CD8-positive, alpha-beta memory T cell (primary cell): Measurements from ENCODE around the gene S100PBP. TPM values are rescaled to one million over a fixed set of nuclear protein-coding genes. Genes with fewer than 3 reads are reported as not detected.

ENCODE experiments used
- CTCF ChIA-PET: fragments of 350-600 bp; sonication (Branson Sonifier 250); formaldehyde crosslinking; loops from one replicate; lab custom pipeline; 2021; ENCODE audit warnings: antibody characterized with exemption; lab: Charles Lee
- POLR2A ChIA-PET: fragments of 350-600 bp; sonication (Branson Sonifier 250); formaldehyde crosslinking; loops from one replicate; lab custom pipeline; 2021; ENCODE audit warnings: antibody characterized with exemption; lab: Charles Lee
- DNase-seq, 5 donors: peaks; one replicate each; pipeline versions ENCODE4 v3.0.0 to v3.0.0-alpha.2; 2020 to 2022; ENCODE audit warnings: mixed read lengths in 1 of 5
- H3K27ac ChIP-seq: one replicate; pipeline ENCODE4 v1.7.0; 2013; ENCODE audit warnings: low read depth, mild to moderate bottlenecking, low read length, moderate library complexity
- H3K27me3 ChIP-seq: 2 replicates; pipeline ENCODE4 v1.7.0; 2013; ENCODE audit warnings: low read length, mild to moderate bottlenecking; ENCODE audit not compliant: insufficient read depth, poor library complexity, severe bottlenecking
- H3K36me3 ChIP-seq: 2 replicates; pipeline ENCODE4 v1.7.0; 2013; ENCODE audit warnings: mild to moderate bottlenecking, low read length, moderate library complexity; ENCODE audit not compliant: insufficient read depth
- H3K4me1 ChIP-seq: 2 replicates; pipeline ENCODE4 v1.7.0; 2013; ENCODE audit warnings: mild to moderate bottlenecking, low read length, moderate library complexity; ENCODE audit not compliant: insufficient read depth
- H3K4me3 ChIP-seq: 2 replicates; pipeline ENCODE4 v1.7.0; 2013; ENCODE audit warnings: mild to moderate bottlenecking, low read length
- H3K9me3 ChIP-seq: 2 replicates; pipeline ENCODE4 v1.7.0; 2013; ENCODE audit warnings: mild to moderate bottlenecking, low read length
- H3K27ac Mint-ChIP-seq, 8 donors: one replicate each; pipeline ENCODE4 v1.8.0; 2020 to 2021; ENCODE audit warnings: mixed read lengths in 8 of 8, mild to moderate bottlenecking in 6 of 8, inconsistent platforms in 3 of 8, moderate library complexity in 3 of 8
- H3K27me3 Mint-ChIP-seq, 2 donors: one replicate each; pipeline ENCODE4 v1.8.0; 2020 to 2021; ENCODE audit warnings: mixed read lengths in 2 of 2, mild to moderate bottlenecking in 1 of 2, moderate library complexity in 1 of 2
- H3K36me3 Mint-ChIP-seq, 3 donors: one replicate each; pipeline ENCODE4 v1.8.0; 2020 to 2021; ENCODE audit warnings: mixed read lengths in 3 of 3, inconsistent platforms in 1 of 3, mild to moderate bottlenecking in 1 of 3
- H3K4me1 Mint-ChIP-seq, 3 donors: one replicate each; pipeline ENCODE4 v1.8.0; 2020 to 2021; ENCODE audit warnings: mixed read lengths in 3 of 3, inconsistent platforms in 1 of 3, mild to moderate bottlenecking in 1 of 3
- H3K4me3 Mint-ChIP-seq, 7 donors: one replicate each; pipeline ENCODE4 v1.8.0; 2020 to 2021; ENCODE audit warnings: mixed read lengths in 7 of 7, mild to moderate bottlenecking in 6 of 7, moderate library complexity in 4 of 7, inconsistent platforms in 2 of 7
- H3K9me3 Mint-ChIP-seq, 5 donors: one replicate each; pipeline ENCODE4 v1.8.0; 2020 to 2022; ENCODE audit warnings: mixed read lengths in 5 of 5, mild to moderate bottlenecking in 3 of 5, moderate library complexity in 2 of 5, inconsistent platforms in 1 of 5
- polyA plus RNA-seq: library from polyadenylated mRNA; unstranded; fragments of 300-500 nt; fragmentation: Illumina TruSeq; gene quantifications from one replicate; pipeline ENCODE4 v1.2.3, GENCODE V29; 2021
- total RNA-seq, 2 experiments: library from RNA; stranded (reverse); gene quantifications; one replicate each; pipeline ENCODE4 v1.2.3, GENCODE V29; 2021

The S100PBP gene
- total RNA-seq, result 10 to 100 TPM; 28.6 to 30.6 TPM
- polyA plus RNA-seq, result 17.3 TPM

- Mint-ChIP-seq H3K4me1 (peaks cover 64 to 76% (median 74%) of the 10 kb centered on the region in 3 donors), H3K9me3 (no peaks in the 10 kb centered on the region), H3K4me3 (peak within 1 kb of the TSS; percentile 91 to 99 (median 97)), H3K36me3 (peaks cover 0 to 42% (median 6%) of the 10 kb centered on the region in 3 donors), H3K27ac (peak within 1 kb of the TSS; percentile 73 to 98 (median 92)), H3K27me3 (no peaks in the 10 kb centered on the region)
- Histone ChIP-seq H3K4me1 (peaks cover 51% of the 10 kb centered on the region), H3K27me3 (no peaks in the 10 kb centered on the region), H3K4me3 (peak within 1 kb of the TSS; percentile 98), H3K36me3 (no peaks in the 10 kb centered on the region), H3K27ac (peak within 1 kb of the TSS; percentile 93), H3K9me3 (no peaks in the 10 kb centered on the region)
- peak; percentile 98 to 100 (median 99) for DNase-seq
- ChIA-PET CTCF (interaction anchor here (1.6 kb wide), 1 partner anchor 44 kb away, joined by 5 read pairs; no protein-coding TSS in a partner anchor), POLR2A (interaction anchor here (1.0 to 2.6 kb wide), 4 partner anchors 18 to 364 kb away, joined by 4 to 14 read pairs (median 4); partner anchors contain the start of genes RBBP4 and ZBTB8OS)
Observed at GRCh38 chr1:32817159-32817814, at the start of gene S100PBP, which contains the start of gene YARS1. TSS of gene S100PBP (plus strand) at chr1:32817653. CDS start at chr1:32826100, 8,447 bp downstream. TSS of gene YARS1 (minus strand) at chr1:32817358. CDS start at chr1:32817244, 114 bp downstream.

GRCh38 chr1:32768110-32768850 lies 49.2 kb upstream of the S100PBP start:
- ChIA-PET POLR2A (no interaction called here), CTCF (interaction anchor here (0.8 to 2.5 kb wide), 2 partner anchors 8 to 56 kb away, joined by 4 to 9 read pairs; no protein-coding TSS in a partner anchor)
- Mint-ChIP-seq H3K4me3 (no peak overlapping the region), H3K36me3 (no peaks in the 10 kb centered on the region), H3K27ac (peak overlapping the region in 2 of 8 donors; percentile 17 to 68), H3K4me1 (peaks cover 6 to 9% (median 7%) of the 10 kb centered on the region in 3 donors), H3K27me3 (peaks cover 0 to 1% of the 10 kb centered on the region in 2 donors), H3K9me3 (no peaks in the 10 kb centered on the region)
- Histone ChIP-seq H3K9me3 (no peaks in the 10 kb centered on the region), H3K4me3 (no peak overlapping the region), H3K27me3 (no peaks in the 10 kb centered on the region), H3K4me1 (peaks cover 3% of the 10 kb centered on the region), H3K36me3 (no peaks in the 10 kb centered on the region), H3K27ac (no peak overlapping the region)
- no peak for DNase-seq

GRCh38 chr1:32769524-32770220 lies 47.8 kb upstream of the S100PBP start:
- Mint-ChIP-seq H3K27ac (no peak overlapping the region), H3K36me3 (peaks cover 0 to 9% (median 3%) of the 10 kb centered on the region in 3 donors), H3K4me1 (peaks cover 14 to 20% (median 20%) of the 10 kb centered on the region in 3 donors), H3K27me3 (peaks cover 0 to 1% of the 10 kb centered on the region in 2 donors), H3K9me3 (no peaks in the 10 kb centered on the region), H3K4me3 (no peak overlapping the region)
- no peak overlapping the region for H3K4me3 ChIP-seq
- DNase-seq, result no peak
- POLR2A ChIA-PET, result no interaction called here
- CTCF ChIA-PET, result interaction anchor here (0.9 to 2.5 kb wide), 2 partner anchors 58 to 249 kb away, joined by 4 to 9 read pairs; no protein-coding TSS in a partner anchor
- no peak overlapping the region for H3K27ac ChIP-seq
- no peaks in the 10 kb centered on the region for H3K27me3 ChIP-seq
- H3K4me1 ChIP-seq, result peaks cover 4% of the 10 kb centered on the region
- H3K9me3 ChIP-seq, result no peaks in the 10 kb centered on the region
- H3K36me3 ChIP-seq, result no peaks in the 10 kb centered on the region

- peaks cover 0 to 15% (median 6%) of the 10 kb centered on the region in 3 donors for H3K36me3 Mint-ChIP-seq
- H3K27me3 Mint-ChIP-seq, result peaks cover 0 to 1% of the 10 kb centered on the region in 2 donors
- no peaks in the 10 kb centered on the region for H3K9me3 ChIP-seq
- H3K4me3 ChIP-seq, result no peak overlapping the region
- ChIA-PET CTCF (interaction anchor here (0.9 to 7.8 kb wide), 2 partner anchors 60 to 250 kb away, joined by 4 to 114 read pairs; no protein-coding TSS in a partner anchor), POLR2A (no interaction called here)
- no peak overlapping the region for H3K27ac Mint-ChIP-seq
- H3K4me3 Mint-ChIP-seq, result no peak overlapping the region
- H3K4me1 ChIP-seq, result peaks cover 4% of the 10 kb centered on the region
- no peaks in the 10 kb centered on the region for H3K36me3 ChIP-seq
- no peaks in the 10 kb centered on the region for H3K9me3 Mint-ChIP-seq
- H3K27ac ChIP-seq, result no peak overlapping the region
- peaks cover 14 to 20% (median 20%) of the 10 kb centered on the region in 3 donors for H3K4me1 Mint-ChIP-seq
- H3K27me3 ChIP-seq, result no peaks in the 10 kb centered on the region
- no peak for DNase-seq
Observed at GRCh38 chr1:32770221-32770731, 47.2 kb upstream of the S100PBP start.

GRCh38 chr1:32770741-32771548 lies 46.5 kb upstream of the S100PBP start:
- H3K4me3 ChIP-seq, result no peak overlapping the region
- H3K9me3 ChIP-seq, result no peaks in the 10 kb centered on the region
- no peak for DNase-seq
- ChIA-PET CTCF (interaction anchor here (7.8 kb wide), 1 partner anchor 61 kb away, joined by 114 read pairs; no protein-coding TSS in a partner anchor), POLR2A (no interaction called here)
- H3K27me3 ChIP-seq, result no peaks in the 10 kb centered on the region
- H3K4me1 ChIP-seq, result peaks cover 4% of the 10 kb centered on the region
- no peaks in the 10 kb centered on the region for H3K36me3 ChIP-seq
- H3K9me3 Mint-ChIP-seq, result no peaks in the 10 kb centered on the region
- no peaks in the 10 kb centered on the region for H3K27me3 Mint-ChIP-seq
- peaks cover 14 to 23% (median 20%) of the 10 kb centered on the region in 3 donors for H3K4me1 Mint-ChIP-seq
- H3K36me3 Mint-ChIP-seq, result peaks cover 0 to 21% (median 9%) of the 10 kb centered on the region in 3 donors
- no peak overlapping the region for H3K27ac Mint-ChIP-seq
- H3K27ac ChIP-seq, result no peak overlapping the region
- no peak overlapping the region for H3K4me3 Mint-ChIP-seq

GRCh38 chr1:32771561-32772280 lies 45.7 kb upstream of the S100PBP start:
- Histone ChIP-seq H3K4me3 (no peak overlapping the region), H3K9me3 (no peaks in the 10 kb centered on the region), H3K27ac (no peak overlapping the region), H3K36me3 (no peaks in the 10 kb centered on the region), H3K4me1 (peaks cover 4% of the 10 kb centered on the region), H3K27me3 (no peaks in the 10 kb centered on the region)
- no peak overlapping the region for H3K27ac Mint-ChIP-seq
- peaks cover 0 to 29% (median 9%) of the 10 kb centered on the region in 3 donors for H3K36me3 Mint-ChIP-seq
- POLR2A ChIA-PET, result no interaction called here
- H3K4me3 Mint-ChIP-seq, result no peak overlapping the region
- no peaks in the 10 kb centered on the region for H3K27me3 Mint-ChIP-seq
- no peaks in the 10 kb centered on the region for H3K9me3 Mint-ChIP-seq
- no peak for DNase-seq
- H3K4me1 Mint-ChIP-seq, result peaks cover 14 to 23% (median 20%) of the 10 kb centered on the region in 3 donors
- CTCF ChIA-PET, result interaction anchor here (1.1 to 7.8 kb wide), 7 partner anchors 12 to 251 kb away, joined by 3 to 114 read pairs (median 5); partner anchors contain the start of genes S100PBP and YARS1
